ENCODE data around the gene CEMP1. TPM values are rescaled to one million over a fixed set of nuclear protein-coding genes. Genes with fewer than 3 reads are reported as not detected.

CEMP1 gene
- total RNA-seq, 2 donors from 2014 or later, result 0.53 to 0.54 TPM

- Histone ChIP-seq H3K4me3 (no peak overlapping the region), H3K27ac (no peak overlapping the region)
Measured at GRCh38 chr16:2523801-2524231, 7.4 kb downstream of the CEMP1 start.

GRCh38 chr16:2520784-2521531 lies 10.2 kb downstream of the CEMP1 start:
- peak overlapping the region; percentile 60 for H3K4me3 ChIP-seq
- intact Hi-C loops (cut with DNase I), result no loop called here
- no peaks in the 10 kb centered on the region for H3K36me3 ChIP-seq
- peak overlapping the region; percentile 65 to 76 for H3K9ac ChIP-seq (ENCODE audit: low read depth in 2 of 2, low read length in 2 of 2)
- no peaks in the 10 kb centered on the region for H3K9me3 ChIP-seq
- no peak for TF ChIP-seq CTCF (IDR thresholded peaks at IDR 0.05)
- H3K27ac ChIP-seq, result peak overlapping the region; percentile 18
- no peak for DNase-seq
- peaks cover 37% of the 10 kb centered on the region for H3K4me1 ChIP-seq
- no peaks in the 10 kb centered on the region for H3K27me3 ChIP-seq

More at GRCh38 chr16:2523801-2524231, 7.4 kb downstream of the CEMP1 start:
- Histone ChIP-seq H3K27me3 (no peaks in the 10 kb centered on the region), H3K9ac (ENCODE audit: low read depth in 2 of 2, low read length in 2 of 2) (no peak overlapping the region), H3K9me3 (no peaks in the 10 kb centered on the region), H3K4me1 (peaks cover 16% of the 10 kb centered on the region), H3K36me3 (peaks cover 4% of the 10 kb centered on the region)
- intact Hi-C loops (cut with DNase I), result no loop called here
- TF ChIP-seq CTCF (IDR thresholded peaks at IDR 0.05), result no peak
- DNase-seq, result peak; percentile 67

GRCh38 chr16:2520097-2520783 lies 11.0 kb downstream of the CEMP1 start, which contains the start of gene AMDHD2:
TSS of gene AMDHD2 (plus strand) at chr16:2520371. CDS start at chr16:2520459, 88 bp downstream.
- H3K4me1 ChIP-seq, result peaks cover 37% of the 10 kb centered on the region
- peak; percentile 89 for DNase-seq
- peak within 1 kb of the TSS; percentile 79 for H3K27ac ChIP-seq
- intact Hi-C loops (cut with DNase I), result no loop called here
- H3K27me3 ChIP-seq, result no peaks in the 10 kb centered on the region
- peak within 1 kb of the TSS; percentile 60 for H3K4me3 ChIP-seq
- H3K9ac ChIP-seq (ENCODE audit: low read depth in 2 of 2, low read length in 2 of 2), result peak within 1 kb of the TSS; percentile 65 to 76
- no peaks in the 10 kb centered on the region for H3K36me3 ChIP-seq
- no peaks in the 10 kb centered on the region for H3K9me3 ChIP-seq
- no peak for TF ChIP-seq CTCF (IDR thresholded peaks at IDR 0.05)

GRCh38 chr16:2519711-2520080 lies 11.5 kb downstream of the CEMP1 start:
- H3K4me3 ChIP-seq, result peak overlapping the region; percentile 24
- no peaks in the 10 kb centered on the region for H3K36me3 ChIP-seq
- H3K27me3 ChIP-seq, result no peaks in the 10 kb centered on the region
- intact Hi-C loops (cut with DNase I), result loop anchor here (10.0 kb wide), 1 partner anchor 315 kb away; the partner anchor contains the start of gene MLST8
- H3K4me1 ChIP-seq, result peaks cover 37% of the 10 kb centered on the region
- H3K27ac ChIP-seq, result peak overlapping the region; percentile 79
- no peaks in the 10 kb centered on the region for H3K9me3 ChIP-seq
- peak overlapping the region in 1 of 2 donors; percentile 48 for H3K9ac ChIP-seq (ENCODE audit: low read depth in 2 of 2, low read length in 2 of 2)
- no peak for DNase-seq
- no peak for TF ChIP-seq CTCF (IDR thresholded peaks at IDR 0.05)

- no peaks in the 10 kb centered on the region for H3K36me3 ChIP-seq
- peak overlapping the region; percentile 24 for H3K4me3 ChIP-seq
- H3K9me3 ChIP-seq, result no peaks in the 10 kb centered on the region
- no peak for DNase-seq
- H3K4me1 ChIP-seq, result peaks cover 33% of the 10 kb centered on the region
- H3K27me3 ChIP-seq, result no peaks in the 10 kb centered on the region
- TF ChIP-seq CTCF (IDR thresholded peaks at IDR 0.05), result no peak
- peak overlapping the region; percentile 26 to 48 for H3K9ac ChIP-seq (ENCODE audit: low read depth in 2 of 2, low read length in 2 of 2)
- peak overlapping the region; percentile 79 for H3K27ac ChIP-seq
- intact Hi-C loops (cut with DNase I), result loop anchor here (10.0 kb wide), 1 partner anchor 314 kb away; the partner anchor contains the start of gene MLST8
Measured at GRCh38 chr16:2518823-2519710, 12.1 kb downstream of the CEMP1 start.
